Retinal pigment epithelial cell (primary cell): Measurements from ENCODE around the gene PRSS12.
"Not testable (repeated sequence)": the region's sequence is repeated elsewhere in the genome, so short reads cannot be mapped to it uniquely, and the experiment has no call there.

Experiments used
- DNase-seq: peaks from one replicate; pipeline ENCODE4 v3.0.0-alpha.2; 2010; ENCODE audit warnings: low read depth
- H3K4me3 ChIP-seq: 2 replicates; pipeline ENCODE4 v1.5.1; 2011; ENCODE audit warnings: mild to moderate bottlenecking, low read length, control low read depth, moderate library complexity
- CTCF ChIP-seq: conservative IDR thresholded peaks from 2 replicates; pipeline ENCODE4 v1.5.1; 2011; ENCODE audit warnings: low read depth, low read length, control low read depth, inconsistent platforms

The PRSS12 gene

GRCh38 chr4:118322831-118323502 is 29.8 kb downstream of the PRSS12 start:
- H3K4me3 ChIP-seq, result no peak overlapping the region

DNA sequence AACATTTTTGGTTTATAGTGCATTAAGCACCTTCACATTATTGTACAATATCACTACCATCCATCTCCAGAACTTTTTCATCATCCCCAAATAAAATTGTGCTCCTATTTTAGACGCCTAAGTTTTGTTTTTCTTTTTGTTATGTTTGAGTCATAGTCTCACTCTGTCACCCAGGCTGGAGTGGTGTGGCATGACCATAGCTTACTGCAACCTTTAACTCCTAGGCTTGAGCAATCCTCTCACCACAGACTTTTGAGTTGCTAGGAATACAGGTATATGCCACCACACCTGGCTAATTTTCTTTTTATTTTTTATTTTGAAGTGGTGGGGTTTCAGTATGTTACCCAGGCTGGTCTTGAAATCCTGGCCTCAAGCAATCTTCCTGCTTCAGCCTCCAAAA is 33.9 kb downstream of the PRSS12 start:
- TF ChIP-seq CTCF, result no peak
- no peak overlapping the region for H3K4me3 ChIP-seq
- no peak for DNase-seq

More at GRCh38 chr4:118322831-118323502, 29.8 kb downstream of the PRSS12 start:
- no peak for TF ChIP-seq CTCF
- no peak for DNase-seq

DNA sequence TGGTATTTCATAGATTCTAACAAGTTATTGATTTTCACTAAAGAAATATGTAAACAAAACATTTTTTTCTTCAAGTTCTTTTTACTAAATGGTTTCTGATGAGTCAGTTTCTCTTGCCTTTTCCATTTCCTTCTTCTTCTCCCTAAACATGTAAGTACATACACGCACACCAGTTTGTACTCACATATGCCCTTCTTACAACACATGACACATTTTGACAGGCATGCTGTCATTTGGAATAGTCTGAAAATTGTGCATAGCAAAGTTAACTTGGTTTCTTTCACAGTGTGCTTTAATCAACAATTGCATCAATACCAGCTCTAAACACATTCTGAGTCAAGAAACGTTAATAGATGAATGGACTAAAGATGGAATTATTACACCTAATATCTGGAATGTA is 35.1 kb downstream of the PRSS12 start:
- no peak for DNase-seq
- H3K4me3 ChIP-seq, result no peak overlapping the region
- TF ChIP-seq CTCF, result no peak

DNA sequence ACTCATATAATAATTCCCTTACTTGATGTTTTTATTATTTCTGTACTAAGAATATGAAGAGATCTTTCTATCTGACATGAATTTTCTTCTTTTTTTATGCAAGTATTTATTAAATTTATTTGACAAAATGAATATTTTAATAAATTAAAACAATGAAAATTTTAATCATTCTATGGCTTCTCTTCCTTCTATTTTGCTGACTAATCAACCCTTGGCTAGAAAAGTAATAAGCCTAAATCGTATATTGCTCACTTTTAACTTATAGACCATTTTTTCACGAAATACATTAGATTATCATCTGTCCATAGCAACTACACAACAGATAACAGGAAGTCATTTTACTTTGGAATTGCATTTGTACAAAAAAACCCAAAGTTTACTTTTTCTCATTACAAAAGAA is 38.6 kb downstream of the PRSS12 start:
- DNase-seq, result no peak
- no peak overlapping the region for H3K4me3 ChIP-seq

GRCh38 chr4:118313098-118313497 is 39.7 kb downstream of the PRSS12 start:
- H3K4me3 ChIP-seq, result no peak overlapping the region
- TF ChIP-seq CTCF, result no peak
- DNase-seq, result no peak

More for the DNA sequence above, 38.6 kb downstream of the PRSS12 start:
- no peak for TF ChIP-seq CTCF

- TF ChIP-seq CTCF, result no peak
- no peak for DNase-seq
- H3K4me3 ChIP-seq, result no peak overlapping the region
Measured at GRCh38 chr4:118308306-118309030, 44.3 kb downstream of the PRSS12 start.

- no peak overlapping the region for H3K4me3 ChIP-seq
- no peak for TF ChIP-seq CTCF
- DNase-seq, result no peak
Measured at GRCh38 chr4:118307643-118308042, 45.2 kb downstream of the PRSS12 start.

GRCh38 chr4:118299619-118300018 is 53.2 kb downstream of the PRSS12 start:
- not testable (repeated sequence) for DNase-seq, H3K4me3 ChIP-seq
